Fibroblast of skin of left biceps (primary cell): ENCODE results near the gene ASGR1.
"Not testable (repeated sequence)": the region's sequence is repeated elsewhere in the genome, so short reads cannot be mapped to it uniquely, and the experiment has no call there.

ENCODE experiments used
- DNase-seq, 2 experiments: peaks; one replicate each; pipeline ENCODE4 v3.0.0-alpha.2; 2013; ENCODE audit warnings: low read depth in 2 of 2

The ASGR1 gene

DNA sequence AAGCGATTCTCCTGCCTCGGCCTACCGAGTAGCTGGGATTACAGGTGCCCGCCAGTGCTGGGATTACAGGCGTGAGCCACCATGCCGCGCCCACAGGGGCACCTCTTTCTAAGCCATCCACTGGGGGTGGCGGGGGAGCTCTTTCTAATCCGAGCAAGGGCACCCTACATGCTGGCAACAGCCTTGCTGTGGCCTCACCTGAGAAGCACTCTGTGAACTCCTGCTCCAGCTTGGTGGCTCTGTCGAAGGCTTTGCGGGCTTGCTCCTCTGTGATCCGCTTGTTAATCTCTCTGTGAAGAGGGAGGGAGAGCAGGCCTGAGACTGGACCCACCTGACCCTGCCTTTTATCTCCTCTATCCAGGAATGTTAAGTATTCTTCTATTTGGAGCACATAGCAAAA, 11.9 kb upstream of the ASGR1 start:
- DNase-seq: no peak

DNA sequence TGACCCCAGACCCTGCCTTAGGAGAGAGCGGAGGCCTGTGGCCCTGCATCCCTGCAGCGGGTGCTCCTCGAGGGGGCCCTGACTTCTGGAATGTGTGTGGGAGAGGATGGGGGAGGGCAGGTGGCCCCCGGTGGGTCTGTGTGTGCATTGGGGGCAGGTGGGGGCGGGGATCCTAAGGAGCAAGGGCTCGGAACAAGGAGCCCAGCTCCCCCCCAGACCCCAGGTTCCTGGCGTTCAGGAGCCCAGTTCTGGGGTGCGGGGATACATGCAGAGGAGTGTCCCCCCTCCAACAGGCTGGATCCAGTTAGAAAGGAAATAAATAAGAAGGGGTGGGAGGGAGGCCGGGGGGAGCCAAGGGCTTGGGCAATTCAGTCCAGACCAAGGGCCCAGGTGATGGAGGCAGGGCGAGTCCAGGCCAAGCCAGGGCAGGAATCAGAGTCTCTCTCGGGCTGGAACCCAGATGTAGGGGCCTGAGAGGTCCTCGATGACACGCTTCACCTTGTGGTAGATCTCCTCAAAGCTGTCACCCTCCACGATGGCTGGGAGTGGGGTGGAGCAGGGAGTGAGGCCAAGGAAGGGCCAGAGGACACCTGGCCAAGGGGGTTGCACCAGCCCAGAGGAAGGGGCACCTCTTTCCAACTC, 11.2 kb upstream of the ASGR1 start:
- no peak for DNase-seq

DNA sequence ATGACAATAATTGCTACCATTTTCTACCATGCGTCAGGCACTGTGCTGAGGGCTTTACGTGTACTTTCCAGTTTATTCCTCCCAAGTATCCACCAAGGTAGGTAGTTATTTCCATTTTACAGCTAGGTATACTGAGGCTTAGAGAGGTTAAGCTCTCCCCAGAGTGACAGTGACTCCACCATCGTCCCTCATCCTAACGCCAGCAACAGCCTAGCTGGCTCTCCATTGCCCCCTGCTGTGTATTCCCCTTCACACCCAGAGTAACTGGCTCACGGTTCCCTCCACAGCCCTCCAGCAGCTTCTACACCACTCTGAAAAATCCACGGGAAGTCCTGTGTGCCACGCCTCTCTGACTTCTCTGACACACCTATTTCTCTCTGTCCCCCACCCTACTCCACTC, 7.1 kb upstream of the ASGR1 start:
- DNase-seq: no peak

DNA sequence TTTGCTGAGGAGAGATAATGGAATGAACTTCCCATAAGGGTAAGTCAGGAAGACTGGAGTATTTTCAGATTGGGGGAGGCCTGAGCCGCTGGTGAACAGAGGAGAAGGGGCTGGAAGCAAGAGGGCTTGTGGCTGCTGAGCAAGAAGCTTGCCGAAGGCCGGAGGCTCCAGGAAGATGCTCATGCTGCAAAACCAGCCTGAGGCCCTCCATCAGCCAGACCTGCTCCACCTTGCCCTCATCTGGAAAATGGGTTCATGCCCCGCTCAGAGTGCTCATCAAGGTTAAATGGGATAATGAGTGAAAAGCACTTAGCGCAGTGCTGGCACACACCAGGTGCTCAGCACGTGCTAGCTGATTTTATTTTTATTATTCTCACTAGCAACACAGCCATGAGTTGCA, 5.5 kb upstream of the ASGR1 start:
- DNase-seq: no peak

DNA sequence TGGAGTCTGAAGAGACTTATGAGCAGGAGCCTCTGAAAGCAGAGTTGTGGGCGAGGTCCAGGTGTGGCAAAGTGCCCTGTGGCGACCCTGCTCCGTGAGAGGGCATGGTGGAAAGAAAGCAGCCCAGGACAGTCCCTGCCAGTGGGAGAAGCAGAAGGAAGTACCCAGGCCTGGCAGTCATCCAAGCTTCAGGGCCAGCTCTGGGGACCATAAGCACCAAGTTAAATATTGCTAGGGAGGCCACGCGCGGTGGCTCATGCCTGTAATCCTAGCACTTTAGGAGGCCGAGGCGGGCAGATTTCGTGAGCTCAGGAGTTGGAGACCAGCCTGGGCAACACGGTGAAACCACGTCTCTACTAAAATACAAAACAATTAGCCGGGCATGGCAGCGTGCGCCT, 4.9 kb upstream of the ASGR1 start:
- DNase-seq: no peak

DNA sequence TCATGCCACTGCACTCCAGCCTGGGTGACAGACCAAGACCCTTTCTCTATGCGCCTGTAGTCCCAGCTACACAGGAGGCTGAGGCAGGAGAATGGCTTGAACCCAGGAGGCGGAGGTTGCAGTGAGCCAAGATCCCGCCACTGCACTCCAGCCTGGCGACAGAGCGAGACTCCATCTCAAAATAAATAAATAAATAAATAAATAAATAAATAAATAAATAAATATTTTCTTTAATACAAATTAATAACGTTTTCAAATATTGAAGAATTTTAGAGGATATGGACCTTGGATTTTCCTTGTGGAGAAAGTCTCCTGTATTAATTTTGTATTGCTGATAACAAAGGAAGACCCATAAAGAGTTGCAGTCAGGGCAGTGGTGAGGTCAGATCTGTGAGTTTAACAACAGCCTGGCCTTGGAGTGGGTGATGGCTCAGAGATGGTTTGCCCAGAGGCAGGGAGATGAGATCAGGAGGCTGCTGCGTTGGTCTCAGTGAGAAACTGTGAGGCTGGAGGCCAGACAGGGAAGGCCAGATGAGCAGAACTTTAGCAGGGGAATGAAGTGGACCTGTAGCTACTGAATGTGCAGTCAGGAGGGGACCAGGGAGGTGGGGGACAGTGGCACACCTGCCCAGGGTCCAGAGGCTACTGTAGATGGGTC, 4.4 kb upstream of the ASGR1 start:
- DNase-seq: no peak

DNA sequence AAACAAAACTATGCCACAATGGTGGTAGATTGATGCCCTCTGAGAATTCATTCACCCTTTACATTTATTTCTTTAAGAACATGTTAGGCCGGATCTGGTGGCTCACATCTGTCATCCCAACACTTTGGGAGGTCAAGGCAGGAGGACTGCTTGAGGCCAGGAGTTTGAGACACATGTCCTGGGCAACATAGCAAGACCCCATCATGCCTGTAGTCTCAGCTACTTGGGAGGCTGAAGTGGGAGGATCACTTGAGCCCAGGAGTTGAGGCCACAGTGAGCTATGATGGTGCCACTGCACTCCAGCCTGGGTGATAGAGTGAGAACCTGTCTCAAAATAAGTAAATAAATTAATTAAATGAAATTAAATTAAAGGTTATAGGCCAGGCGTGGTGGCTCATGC, 2.9 kb upstream of the ASGR1 start:
- not testable (repeated sequence) for DNase-seq

DNA sequence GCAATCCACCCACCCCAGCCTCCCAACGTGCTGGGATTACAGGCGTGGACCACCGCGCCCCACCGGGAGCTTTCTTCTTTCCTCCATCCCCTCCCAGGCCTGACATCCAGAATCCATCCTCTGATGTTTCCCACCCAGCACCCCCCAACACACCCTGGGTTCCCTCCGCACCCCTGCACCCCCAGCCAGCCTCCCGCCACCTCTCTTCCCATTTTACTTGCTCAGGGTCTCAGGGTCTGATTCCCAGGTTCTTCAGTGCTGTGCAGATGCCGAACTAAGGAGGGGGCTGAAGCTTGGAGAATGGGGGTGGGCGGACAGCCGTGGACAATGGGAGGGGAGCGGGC, 225 bp downstream of the ASGR1 start:
- DNase-seq: no peak

DNA sequence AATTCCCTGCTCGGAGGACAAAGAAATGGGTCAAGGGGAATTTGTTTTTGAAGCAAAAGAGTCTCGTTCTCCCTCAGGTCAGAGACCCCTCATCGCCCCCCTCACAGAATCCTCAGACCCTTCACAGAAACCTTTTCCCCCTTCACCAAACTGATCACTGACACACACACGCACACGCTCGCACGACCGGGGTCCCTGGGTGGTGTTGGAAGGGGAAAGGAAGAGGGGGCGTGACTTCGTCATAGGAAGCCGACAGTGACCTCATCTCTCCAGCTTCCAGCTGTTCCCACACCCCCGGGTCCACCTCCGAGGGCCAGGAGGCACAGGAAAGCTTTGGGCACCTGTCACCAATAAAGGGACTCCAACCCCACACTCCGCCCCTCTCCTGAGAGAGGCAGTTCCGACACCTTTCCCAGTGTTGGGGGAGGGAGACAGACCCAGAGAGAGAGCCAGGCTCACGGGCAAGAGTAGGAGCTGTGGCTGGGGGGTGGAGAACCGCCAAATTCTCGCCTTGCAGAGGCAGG, 1.2 kb downstream of the ASGR1 start:
- no peak for DNase-seq

DNA sequence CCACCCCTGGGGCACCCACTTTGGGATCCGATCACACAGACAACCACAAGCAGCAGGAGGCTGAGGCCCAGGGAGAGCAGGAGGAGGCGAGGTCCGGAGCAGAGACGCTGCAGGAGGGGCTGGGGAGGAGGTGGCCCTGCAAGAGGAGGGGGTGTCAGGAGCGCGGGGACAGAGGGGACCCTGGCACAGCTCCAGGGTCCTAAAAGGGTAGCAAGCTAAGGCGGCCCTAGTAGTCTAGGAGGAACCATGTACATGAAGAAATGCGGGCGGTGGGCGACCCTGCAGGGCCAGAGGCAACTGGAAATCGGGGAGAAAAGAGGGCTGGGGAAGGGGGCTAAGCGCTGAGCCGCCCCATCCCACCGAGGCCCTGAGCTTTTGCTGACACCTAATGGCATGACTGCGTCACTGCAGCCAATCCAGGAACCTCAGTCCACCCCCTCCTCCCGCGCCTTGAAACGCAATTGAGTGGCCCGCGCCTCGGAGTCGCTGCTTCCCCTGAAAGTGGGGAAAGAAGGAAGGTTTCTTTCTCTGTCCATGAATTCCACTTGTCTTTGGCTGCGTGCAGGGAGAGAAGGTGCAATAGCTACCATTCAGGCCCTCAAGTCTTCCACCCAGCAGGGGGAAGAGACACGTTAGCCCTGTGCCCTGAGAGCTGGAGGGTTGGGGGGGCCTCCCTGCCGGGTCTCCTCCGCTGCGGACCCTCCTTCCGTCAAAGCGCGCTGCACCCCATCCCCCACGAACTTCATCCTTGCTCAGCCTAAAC, 1.8 kb downstream of the ASGR1 start:
- peak; percentile 18 to 29 for DNase-seq

DNA sequence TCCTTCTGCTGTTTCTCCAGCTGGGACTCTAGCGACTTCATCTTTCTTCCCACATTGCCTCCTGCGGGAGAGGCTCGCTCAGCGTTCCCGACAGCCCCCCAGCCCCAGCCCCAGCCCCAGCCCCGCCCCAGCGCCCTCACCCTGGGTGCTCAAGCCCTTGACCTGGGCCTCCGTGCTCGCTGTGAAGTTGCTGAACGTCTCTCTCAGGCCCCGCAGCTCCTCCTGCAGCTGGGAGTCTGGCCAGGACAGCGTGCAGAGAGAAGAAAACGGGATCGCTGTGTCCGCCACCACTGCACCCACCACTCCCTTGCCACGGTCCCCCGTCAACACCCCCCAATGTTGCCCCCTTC, 2.4 kb downstream of the ASGR1 start:
- DNase-seq: no peak

DNA sequence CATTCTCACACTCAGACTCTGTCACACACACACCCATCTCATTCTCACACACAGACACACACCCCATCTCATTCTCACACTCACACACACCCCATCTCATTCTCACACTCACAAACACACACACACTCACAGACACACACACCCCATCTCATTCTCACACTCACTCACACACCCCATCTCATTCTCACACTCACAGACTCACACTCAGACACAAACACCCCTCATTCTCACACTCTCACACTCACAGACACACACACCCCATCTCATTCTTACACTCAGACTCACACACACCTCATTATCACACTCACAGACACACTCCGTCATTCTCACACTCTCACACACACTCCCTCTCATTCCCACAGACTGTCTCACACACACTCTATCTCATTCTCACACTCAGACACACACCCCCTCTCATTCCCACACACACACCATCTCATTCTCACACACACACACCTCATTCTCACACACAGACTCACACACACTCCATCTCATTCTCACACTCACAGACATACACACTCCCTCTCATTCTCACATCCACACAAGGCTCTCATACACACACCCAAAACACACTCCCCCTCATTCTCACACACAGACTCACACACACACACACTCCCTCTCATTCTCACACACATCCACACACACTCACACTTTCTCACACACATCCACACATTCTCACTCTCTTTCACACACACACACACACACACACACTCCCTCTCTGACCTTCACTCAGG, 2.9 kb downstream of the ASGR1 start:
- DNase-seq: no peak

DNA sequence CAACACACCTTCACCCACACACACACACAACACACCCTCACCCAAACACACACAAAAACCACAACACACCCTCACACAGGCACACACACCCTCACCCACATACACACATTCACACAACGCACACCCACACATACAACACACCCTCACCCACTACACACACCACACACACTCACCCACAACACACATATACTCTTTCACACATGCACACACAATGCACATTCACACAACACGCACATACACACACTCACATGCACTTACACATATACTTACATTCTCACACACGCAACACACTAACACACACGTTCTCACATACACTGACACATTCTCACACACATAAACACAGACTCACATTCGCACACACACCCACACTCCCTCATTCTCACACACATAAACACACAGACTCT, 3.8 kb downstream of the ASGR1 start:
- DNase-seq: no peak

DNA sequence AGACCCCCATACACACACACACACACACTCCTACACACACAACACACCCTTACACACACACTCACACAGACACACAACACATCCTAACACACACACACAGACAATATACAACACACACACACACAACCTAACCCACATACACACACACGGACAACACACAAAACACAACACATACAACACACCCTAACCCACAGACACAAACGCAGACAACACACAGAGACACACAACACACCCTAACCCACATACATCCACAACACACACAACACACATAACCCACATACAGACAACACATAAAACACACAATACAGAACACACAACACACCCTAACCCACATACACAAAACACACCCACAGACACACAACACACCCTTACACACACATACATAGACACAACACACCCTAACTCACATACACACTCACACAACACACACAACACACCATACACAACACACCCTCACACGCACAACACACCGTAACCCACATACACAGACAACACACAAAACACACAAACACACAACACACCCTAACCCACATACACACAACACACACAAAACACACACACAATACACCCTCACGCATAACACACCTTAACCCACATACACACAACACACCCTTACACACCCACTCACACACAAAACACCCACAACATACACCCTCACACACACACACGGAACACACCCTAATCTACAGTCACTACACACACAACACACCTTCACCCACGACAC, 4.4 kb downstream of the ASGR1 start:
- no peak for DNase-seq

DNA sequence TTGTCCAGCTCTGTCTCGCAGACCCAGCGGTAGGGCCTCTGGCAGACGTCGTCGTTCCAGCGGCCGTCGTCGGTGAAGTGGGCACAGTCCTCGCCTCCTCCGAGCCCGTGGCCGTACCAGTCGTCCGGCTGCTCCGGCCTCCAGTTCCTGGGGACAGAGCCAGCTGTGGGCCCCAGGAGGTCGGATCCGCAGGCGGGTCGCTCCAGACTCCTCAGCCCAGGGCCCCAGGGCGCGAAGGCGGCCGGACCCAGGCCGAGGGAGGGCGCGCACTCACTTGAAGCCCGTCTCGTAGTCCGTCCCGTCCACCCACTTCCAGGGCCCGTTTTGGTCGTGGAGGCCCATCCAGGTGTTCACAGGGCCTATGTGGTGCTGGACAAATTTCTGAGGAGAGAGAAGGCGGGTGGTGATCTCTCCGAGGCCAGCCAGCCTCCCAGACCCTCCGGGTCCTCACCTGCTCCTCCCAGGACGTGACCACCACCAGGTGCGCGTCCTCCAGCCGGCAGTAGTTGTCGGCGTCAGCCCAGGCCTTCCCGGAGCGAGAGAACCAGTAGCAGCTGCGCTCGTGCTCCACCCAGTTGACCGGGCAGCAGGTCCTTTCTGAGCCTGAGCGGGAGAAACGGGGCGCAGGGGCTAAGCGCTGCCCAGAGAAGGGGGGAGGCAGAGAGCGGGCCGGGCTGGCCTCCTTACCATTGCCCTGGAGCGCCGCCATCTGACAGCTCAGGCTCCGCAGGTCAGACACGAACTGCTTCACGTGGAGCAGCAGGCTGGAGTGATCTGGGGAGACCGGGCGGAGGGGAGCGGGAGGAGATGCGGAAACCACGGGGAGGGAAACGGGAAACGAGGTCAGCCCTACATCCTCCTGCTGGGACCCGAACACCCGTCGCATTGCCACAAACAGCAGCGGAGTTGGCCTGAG, 5.2 kb downstream of the ASGR1 start:
- no peak for DNase-seq

DNA sequence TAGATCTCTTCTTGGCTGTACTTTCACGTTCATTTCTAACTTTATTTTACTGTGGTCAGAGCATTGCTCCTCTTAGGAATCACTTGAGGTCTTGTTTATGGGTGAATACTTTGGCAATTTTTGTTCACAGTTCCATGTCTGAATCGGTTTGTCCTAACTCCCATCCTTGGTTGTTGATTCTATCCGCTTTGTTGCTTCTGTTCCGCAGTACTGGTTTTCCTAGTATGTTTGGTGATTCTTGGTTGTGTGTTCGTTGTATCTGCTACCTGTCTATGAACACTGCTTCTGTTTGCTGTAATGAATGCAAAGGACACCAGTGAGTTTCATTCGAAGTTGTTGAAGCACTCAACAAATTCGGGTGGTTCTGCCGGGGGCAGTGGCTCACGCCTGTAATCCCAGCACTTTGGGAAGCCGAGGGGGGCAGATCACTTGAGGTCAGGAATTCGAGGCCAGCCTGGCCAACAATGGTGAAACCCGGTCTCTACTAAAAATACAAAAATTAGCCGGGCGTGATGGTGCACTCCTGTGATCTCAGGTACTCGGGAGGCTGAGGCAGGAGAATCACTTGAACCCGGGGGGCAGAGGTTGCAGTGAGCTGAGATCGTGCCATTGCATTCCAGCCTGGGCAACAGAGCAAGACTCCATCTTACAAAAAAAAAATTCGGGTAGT, 6.5 kb downstream of the ASGR1 start:
- not testable (repeated sequence) for DNase-seq

DNA sequence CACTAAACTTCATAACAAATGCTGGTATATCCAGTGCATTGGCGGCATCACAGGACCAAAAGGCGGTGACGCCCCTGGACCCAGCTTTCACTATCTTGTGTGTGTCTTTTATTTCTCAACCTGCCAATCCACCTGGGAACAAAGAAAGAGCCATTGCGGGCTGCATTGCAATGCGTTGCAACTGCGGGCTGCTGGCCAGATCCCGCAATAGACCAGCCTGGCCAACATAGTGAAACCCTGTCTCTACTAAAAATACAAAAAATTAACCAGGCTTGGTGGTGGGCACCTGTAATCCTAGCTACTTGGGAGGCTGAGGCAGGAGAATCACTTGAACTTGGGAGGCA, 9.6 kb downstream of the ASGR1 start:
- not testable (repeated sequence) for DNase-seq

DNA sequence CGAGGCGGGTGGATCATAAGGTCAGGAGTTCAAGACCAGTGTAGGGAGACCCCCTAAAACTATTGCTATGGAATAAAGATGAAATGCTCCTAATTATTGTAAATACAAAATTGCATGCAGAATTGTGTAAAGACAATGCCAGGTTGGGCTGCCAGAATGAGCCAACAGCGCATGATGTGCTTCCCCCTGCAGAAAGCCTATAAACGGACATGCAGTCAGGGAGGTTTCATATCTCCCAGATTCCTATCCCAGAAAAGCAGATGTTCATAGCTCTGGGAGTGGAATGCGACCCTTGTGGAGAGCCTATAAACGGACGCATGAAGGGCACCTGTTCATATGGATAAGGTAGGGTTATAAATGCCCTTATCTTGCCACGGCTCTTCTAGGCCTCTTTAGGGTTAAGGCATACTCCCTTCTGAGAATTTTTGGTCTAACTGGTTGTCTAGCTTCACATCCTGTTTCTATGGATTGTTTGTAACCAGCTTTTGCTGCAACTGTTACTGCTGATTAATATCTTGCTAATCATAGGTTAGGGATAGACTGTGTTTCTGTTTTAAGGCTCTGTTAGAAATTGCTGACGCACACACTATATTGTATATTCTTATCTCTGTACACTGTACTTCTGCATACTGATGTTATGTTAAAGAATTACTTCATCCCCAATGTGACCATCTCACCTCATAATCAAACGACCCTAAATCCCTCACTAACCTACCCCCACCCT, 10.2 kb downstream of the ASGR1 start:
- not testable (repeated sequence) for DNase-seq

DNA sequence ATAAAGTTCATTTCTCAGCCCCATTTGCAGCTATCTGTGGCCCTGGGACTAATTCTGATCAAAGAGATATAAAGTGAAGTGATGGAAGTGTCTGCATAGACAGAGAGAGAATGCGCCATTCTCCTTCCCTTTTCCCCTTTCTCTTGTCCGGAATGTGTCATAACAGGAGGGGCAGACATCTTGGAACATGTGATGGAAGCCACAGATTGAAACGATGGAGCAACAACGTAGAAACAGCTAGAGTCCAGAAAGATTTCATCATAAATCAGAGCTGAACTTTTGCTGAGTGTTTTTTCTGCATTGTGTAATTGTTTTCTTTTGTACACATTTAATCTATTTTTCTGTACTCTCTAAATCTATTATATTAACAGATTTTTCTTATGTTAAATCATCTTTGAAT, 11.3 kb downstream of the ASGR1 start:
- no peak for DNase-seq

DNA sequence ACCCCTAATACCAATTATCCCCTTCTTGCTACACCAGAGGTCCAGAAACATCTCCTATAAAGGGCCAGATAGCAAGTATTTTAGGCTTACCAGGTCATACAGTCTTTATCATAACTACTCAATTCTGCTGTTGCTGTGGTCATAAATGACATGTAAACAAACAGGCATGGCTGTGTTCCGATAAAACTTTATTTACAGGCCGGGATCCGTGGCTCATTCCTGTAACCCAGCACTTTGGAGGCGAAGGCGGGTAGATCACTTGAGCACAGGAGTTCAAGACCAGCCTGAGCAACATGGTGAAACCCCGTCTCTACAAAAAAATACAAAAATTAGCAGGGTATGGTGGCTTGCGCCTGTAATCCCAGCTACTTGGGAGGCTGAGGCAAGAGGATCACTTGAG, 12.3 kb downstream of the ASGR1 start:
- no peak for DNase-seq
